ENCODE data around the gene FOXRED2. TPM values are rescaled to one million over a fixed set of nuclear protein-coding genes. Genes with fewer than 3 reads are reported as not detected.

The FOXRED2 gene
- total RNA-seq, 1 experiment from 2014 or later: 220 TPM

- peaks cover 3% of the 10 kb centered on the region for H3K36me3 ChIP-seq (ENCODE audit: control insufficient read depth, insufficient read depth, low read length)
- peaks cover 31% of the 10 kb centered on the region for H3K36me3 Mint-ChIP-seq (ENCODE audit: insufficient read depth, unreplicated experiment)
- H3K27ac Mint-ChIP-seq (ENCODE audit: unreplicated experiment): no peak overlapping the region
- 0 out of 2 replicates have a peak, but pooled peaks cover 3% of the 10 kb centered on the region for H3K4me1 ChIP-seq
- no peaks in the 10 kb centered on the region for H3K4me1 Mint-ChIP-seq (ENCODE audit: low read depth, unreplicated experiment)
- no peaks in the 10 kb centered on the region for H3K9me3 Mint-ChIP-seq (ENCODE audit: unreplicated experiment)
- H3K27me3 Mint-ChIP-seq (ENCODE audit: insufficient read depth, unreplicated experiment): no peaks in the 10 kb centered on the region
- DNase-seq: no peak
- no peak overlapping the region for H3K4me3 ChIP-seq (ENCODE audit: low read depth, low read length)
- intact Hi-C loops (cut with micrococcal nuclease; ENCODE audit: unreplicated experiment): no loop called here
- no peak for TF ChIP-seq CTCF (IDR thresholded peaks at IDR 0.05; ENCODE audit: insufficient read depth in 1 of 2, low read depth in 1 of 2, low read length in 1 of 2, severe bottlenecking in 1 of 2, unreplicated experiment in 1 of 2)
- no peak overlapping the region for H3K4me3 Mint-ChIP-seq (ENCODE audit: unreplicated experiment)
- BruUV-seq (replicated peaks): no TSS peak
- CTCF ChIA-PET: interaction anchor here (1.1 to 1.5 kb wide), 3 partner anchors 36 to 232 kb away, joined by 3 to 29 read pairs (median 6); partner anchors contain the start of gene APOL2
- no peaks in the 10 kb centered on the region for H3K27me3 ChIP-seq (replicated peaks; ENCODE audit: control insufficient read depth, insufficient read depth, low read length)
- POLR2A ChIA-PET: no interaction called here
- H3K9me3 ChIP-seq: no peaks in the 10 kb centered on the region
Observed at GRCh38 chr22:36471341-36471821, 35.5 kb downstream of the FOXRED2 start.

GRCh38 chr22:36470994-36471331 is 35.9 kb downstream of the FOXRED2 start:
- H3K4me1 Mint-ChIP-seq (ENCODE audit: low read depth, unreplicated experiment): no peaks in the 10 kb centered on the region
- no peaks in the 10 kb centered on the region for H3K9me3 Mint-ChIP-seq (ENCODE audit: unreplicated experiment)

More at GRCh38 chr22:36470994-36471331, 35.9 kb downstream of the FOXRED2 start:
- Mint-ChIP-seq H3K27me3 (ENCODE audit: insufficient read depth, unreplicated experiment) (no peaks in the 10 kb centered on the region), H3K36me3 (ENCODE audit: insufficient read depth, unreplicated experiment) (peaks cover 31% of the 10 kb centered on the region), H3K27ac (ENCODE audit: unreplicated experiment) (no peak overlapping the region), H3K4me3 (ENCODE audit: unreplicated experiment) (no peak overlapping the region)
- Histone ChIP-seq H3K9me3 (no peaks in the 10 kb centered on the region), H3K36me3 (ENCODE audit: control insufficient read depth, insufficient read depth, low read length) (peaks cover 3% of the 10 kb centered on the region), H3K27me3 (replicated peaks; ENCODE audit: control insufficient read depth, insufficient read depth, low read length) (no peaks in the 10 kb centered on the region), H3K4me1 (0 out of 2 replicates have a peak, but pooled peaks cover 3% of the 10 kb centered on the region), H3K4me3 (ENCODE audit: low read depth, low read length) (no peak overlapping the region)
- POLR2A ChIA-PET: interaction anchor here (1.1 kb wide), 1 partner anchor 11 kb away, joined by 3 read pairs; the partner anchor contains the start of gene TXN2
- BruUV-seq (replicated peaks): no TSS peak
- TF ChIP-seq CTCF (IDR thresholded peaks at IDR 0.05; ENCODE audit: insufficient read depth in 1 of 2, low read depth in 1 of 2, low read length in 1 of 2, severe bottlenecking in 1 of 2, unreplicated experiment in 1 of 2): no peak
- DNase-seq: no peak
- intact Hi-C loops (cut with micrococcal nuclease; ENCODE audit: unreplicated experiment): loop anchor here (1.0 kb wide), 1 partner anchor 170 kb away; no protein-coding TSS in a partner anchor
- CTCF ChIA-PET: interaction anchor here (0.7 to 1.5 kb wide), 5 partner anchors 16 to 232 kb away, joined by 3 to 29 read pairs (median 6); partner anchors contain the start of gene APOL2

Data from Caco-2 (cell line).